ENCODE data around the gene ACE2. TPM values are rescaled to one million over a fixed set of nuclear protein-coding genes. Genes with fewer than 3 reads are reported as not detected.

The ACE2 gene
- total RNA-seq, 1 donor from 2014 or later: not detected

- DNase-seq (ENCODE audit: low read depth in 2 of 2): peak in 1 of 2 donors; percentile 46
Measured at GRCh38 chrX:15512401-15512965, 88.3 kb downstream of the ACE2 start.

- DNase-seq (ENCODE audit: low read depth in 2 of 2): peak; percentile 85 to 88
Measured at GRCh38 chrX:15511563-15511962, 89.2 kb downstream of the ACE2 start.

Other genes starting within 250 kb of the ACE2 start
- gene VEGFD, start 216.5 kb downstream of the ACE2 start, total RNA-seq: 0.26 and 0.51 TPM in 2 replicates
- gene PIR, start 107.6 kb downstream of the ACE2 start, total RNA-seq: 98.9 and 117 TPM in 2 replicates
- gene BMX, start 100.2 kb downstream of the ACE2 start, total RNA-seq: 68.9 and 119 TPM in 2 replicates
- under 0.01 TPM in 1 of 2 replicates, not detected in the other for gene CLTRN, start 63.8 kb upstream of the ACE2 start, total RNA-seq
- 1.5 and 1.9 TPM in 2 replicates for gene CA5B, start 137.3 kb upstream of the ACE2 start, total RNA-seq
- gene ZRSR2, start 189.5 kb upstream of the ACE2 start, total RNA-seq: 1.9 and 2.1 TPM in 2 replicates